SH-SY5Y (cell line): ENCODE results near the gene TOLLIP.

Experiments used
- GATA2 ChIP-seq: IDR thresholded peaks from 2 replicates; pipeline ENCODE4 v1.6.1; 2011; ENCODE audit warnings: mild to moderate bottlenecking, low read depth, low read length
- GATA3 ChIP-seq: IDR thresholded peaks from 2 replicates; pipeline ENCODE4 v1.6.1; 2011; ENCODE audit warnings: low read depth, mild to moderate bottlenecking, low read length, moderate library complexity

GRCh38 chr11:1308743-1309497, 512 bp downstream of the TOLLIP start:
- no peak for TF ChIP-seq GATA3
- no peak for TF ChIP-seq GATA2
